MCF 10A (cell line): ENCODE results near the gene DTX1. TPM values are rescaled to one million over a fixed set of nuclear protein-coding genes. Genes with fewer than 3 reads are reported as not detected.
"Not testable (repeated sequence)": the region's sequence is repeated elsewhere in the genome, so short reads cannot be mapped to it uniquely, and the experiment has no call there.

ENCODE experiments used
- BruUV-seq: library from RNA; stranded (reverse); fragments of 400-500 nt; replicated peaks from 2 replicates; lab custom pipeline; 2021; lab: Mats Ljungman, UMichigan
- CTCF ChIA-PET: fragments of 300-600 bp; sonication (Branson Sonifier 250); formaldehyde crosslinking; extraction: SDS; loops from one replicate; lab custom pipeline; 2021; ENCODE audit warnings: antibody characterized with exemption, inconsistent platforms; lab: Yijun Ruan, JAX
- POLR2A ChIA-PET: fragments of 300-600, 350-650 bp; sonication (Branson Sonifier 250); formaldehyde crosslinking; extraction: SDS; loops from one replicate; lab custom pipeline; 2020; ENCODE audit warnings: antibody characterized with exemption, inconsistent platforms; lab: Yijun Ruan, JAX
- DNase-seq: peaks from one replicate; pipeline ENCODE4 v3.0.0-alpha.2; 2018; ENCODE audit not compliant: unreplicated experiment
- H3K27ac Mint-ChIP-seq: one replicate; pipeline ENCODE4 v1.8.0; 2022; ENCODE audit warnings: mild to moderate bottlenecking, low read depth, mixed read lengths; ENCODE audit not compliant: unreplicated experiment
- H3K27me3 Mint-ChIP-seq: one replicate; pipeline ENCODE4 v1.8.0; 2022; ENCODE audit warnings: mixed read lengths; ENCODE audit not compliant: insufficient read depth, unreplicated experiment
- H3K36me3 Mint-ChIP-seq: one replicate; pipeline ENCODE4 v1.8.0; 2022; ENCODE audit warnings: mild to moderate bottlenecking, moderate library complexity, mixed read lengths; ENCODE audit not compliant: insufficient read depth, unreplicated experiment
- H3K4me1 Mint-ChIP-seq: one replicate; pipeline ENCODE4 v1.8.0; 2022; ENCODE audit warnings: mixed read lengths; ENCODE audit not compliant: insufficient read depth, unreplicated experiment
- H3K4me3 Mint-ChIP-seq: one replicate; pipeline ENCODE4 v1.8.0; 2022; ENCODE audit warnings: mild to moderate bottlenecking, moderate library complexity, mixed read lengths; ENCODE audit not compliant: unreplicated experiment
- H3K9me3 Mint-ChIP-seq: one replicate; pipeline ENCODE4 v1.8.0; 2022; ENCODE audit warnings: mixed read lengths; ENCODE audit not compliant: unreplicated experiment
- CTCF ChIP-seq: fragments of 200-600 bp; IDR thresholded peaks from one replicate; pipeline ENCODE4 v1.8.0; 2022; ENCODE audit warnings: antibody characterized with exemption, mild to moderate bottlenecking; ENCODE audit not compliant: unreplicated experiment
- intact Hi-C: fragments of 100-400 bp; cut with micrococcal nuclease; formaldehyde crosslinking; loops from 2 replicates; pipeline ENCODE4 v1.14.1; 2022
- total RNA-seq: library from RNA; stranded (reverse); gene quantifications from 2 replicates; pipeline ENCODE4 v1.2.3, GENCODE V29; 2022

The DTX1 gene
- total RNA-seq, 1 experiment from 2014 or later = not detected

GRCh38 chr12:113136990-113137511 lies 80.5 kb downstream of the DTX1 start:
- no peak for TF ChIP-seq CTCF
- no peaks in the 10 kb centered on the region for H3K36me3 Mint-ChIP-seq
- CTCF ChIA-PET = interaction anchor here (1.0 kb wide), 1 partner anchor 129 kb away, joined by 3 read pairs; no protein-coding TSS in a partner anchor
- no peaks in the 10 kb centered on the region for H3K4me1 Mint-ChIP-seq
- no peaks in the 10 kb centered on the region for H3K27me3 Mint-ChIP-seq
- DNase-seq = no peak
- H3K4me3 Mint-ChIP-seq = no peak overlapping the region
- BruUV-seq = no TSS peak
- POLR2A ChIA-PET = no interaction called here
- H3K9me3 Mint-ChIP-seq = no peaks in the 10 kb centered on the region
- no peak overlapping the region for H3K27ac Mint-ChIP-seq
- intact Hi-C loops = no loop called here

- Mint-ChIP-seq H3K36me3 (no peaks in the 10 kb centered on the region), H3K27me3 (no peaks in the 10 kb centered on the region), H3K4me1 (no peaks in the 10 kb centered on the region), H3K27ac (no peak overlapping the region), H3K9me3 (no peaks in the 10 kb centered on the region), H3K4me3 (no peak overlapping the region)
- TF ChIP-seq CTCF = no peak
- ChIA-PET CTCF (no interaction called here), POLR2A (no interaction called here)
- intact Hi-C loops = no loop called here
- no peak for DNase-seq
- BruUV-seq = no TSS peak
These were observed 81.6 kb downstream of the DTX1 start for GRCh38 chr12:113137861-113138783.

GRCh38 chr12:113138826-113139225 lies 82.3 kb downstream of the DTX1 start:
- H3K27me3 Mint-ChIP-seq = no peaks in the 10 kb centered on the region
- H3K27ac Mint-ChIP-seq = no peak overlapping the region
- POLR2A ChIA-PET = no interaction called here
- H3K4me1 Mint-ChIP-seq = no peaks in the 10 kb centered on the region
- no peak for DNase-seq
- no peak overlapping the region for H3K4me3 Mint-ChIP-seq
- CTCF ChIA-PET = interaction anchor here (0.6 kb wide), 1 partner anchor 807 kb away, joined by 4 read pairs; no protein-coding TSS in a partner anchor
- BruUV-seq = no TSS peak
- H3K36me3 Mint-ChIP-seq = no peaks in the 10 kb centered on the region
- no peaks in the 10 kb centered on the region for H3K9me3 Mint-ChIP-seq
- TF ChIP-seq CTCF = no peak
- intact Hi-C loops = no loop called here

GRCh38 chr12:113140706-113141105 lies 84.2 kb downstream of the DTX1 start:
- no peak for DNase-seq
- H3K27ac Mint-ChIP-seq = no peak overlapping the region
- no TSS peak for BruUV-seq
- ChIA-PET CTCF (interaction anchor here (0.7 to 1.3 kb wide), 3 partner anchors 26 to 147 kb away, joined by 4 to 9 read pairs (median 4); no protein-coding TSS in a partner anchor), POLR2A (interaction anchor here (0.6 kb wide), 1 partner anchor 11 kb away, joined by 4 read pairs; no protein-coding TSS in a partner anchor)
- H3K27me3 Mint-ChIP-seq = no peaks in the 10 kb centered on the region
- H3K9me3 Mint-ChIP-seq = no peaks in the 10 kb centered on the region
- H3K4me3 Mint-ChIP-seq = no peak overlapping the region
- TF ChIP-seq CTCF = no peak
- H3K4me1 Mint-ChIP-seq = peaks cover under 1% of the 10 kb centered on the region
- H3K36me3 Mint-ChIP-seq = no peaks in the 10 kb centered on the region
- intact Hi-C loops = no loop called here

GRCh38 chr12:113141716-113142115 lies 85.2 kb downstream of the DTX1 start:
- POLR2A ChIA-PET, H3K27ac Mint-ChIP-seq, intact Hi-C loops, H3K4me1 Mint-ChIP-seq, DNase-seq, BruUV-seq, H3K4me3 Mint-ChIP-seq, H3K9me3 Mint-ChIP-seq, H3K36me3 Mint-ChIP-seq, H3K27me3 Mint-ChIP-seq: not testable (repeated sequence)
- CTCF ChIA-PET = interaction anchor here (0.6 kb wide), 1 partner anchor 12 kb away, joined by 3 read pairs; no protein-coding TSS in a partner anchor
